Measurements from ENCODE around the gene PDZRN3.

Gene PDZRN3

DNA sequence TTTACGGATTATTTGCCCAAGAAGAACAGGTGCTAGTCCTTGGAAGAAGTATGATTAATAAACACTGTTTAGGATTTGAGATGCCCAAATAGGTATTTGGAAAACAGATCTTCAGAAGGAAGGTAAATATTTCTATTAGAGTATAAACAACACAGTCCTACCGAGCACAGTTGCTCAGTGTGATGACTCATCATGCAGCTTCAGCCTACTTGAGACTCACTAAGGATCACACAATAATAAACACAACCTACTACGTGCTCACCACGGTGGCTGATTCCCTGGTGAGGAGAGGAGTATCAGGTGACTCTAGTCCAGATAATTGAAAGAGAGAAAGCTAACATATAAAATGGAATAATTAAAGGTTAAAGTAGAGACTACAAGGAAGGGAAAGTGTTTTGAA is 72.0 kb downstream of the PDZRN3 start:
- no peak for DNase-seq

DNA sequence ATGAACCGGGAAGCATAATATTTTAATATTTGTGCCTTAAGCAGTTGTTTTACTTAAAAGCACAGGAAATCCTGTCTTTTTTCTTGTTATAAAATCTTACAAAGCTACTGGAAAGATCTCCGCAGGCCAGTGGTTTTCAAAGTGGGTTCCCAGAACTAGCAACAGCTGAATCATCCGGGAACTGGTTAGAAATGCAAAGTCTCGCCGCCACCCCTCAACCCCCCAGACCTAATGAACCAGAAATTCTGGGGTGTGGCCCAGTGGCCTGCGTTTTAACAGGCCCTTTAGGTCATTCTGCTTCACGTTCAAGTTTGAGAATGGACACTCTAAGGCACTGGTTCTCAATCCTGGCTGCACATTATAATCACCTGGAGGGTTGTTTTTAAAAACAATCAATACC is 74.7 kb downstream of the PDZRN3 start:
- no peak for DNase-seq

DNA sequence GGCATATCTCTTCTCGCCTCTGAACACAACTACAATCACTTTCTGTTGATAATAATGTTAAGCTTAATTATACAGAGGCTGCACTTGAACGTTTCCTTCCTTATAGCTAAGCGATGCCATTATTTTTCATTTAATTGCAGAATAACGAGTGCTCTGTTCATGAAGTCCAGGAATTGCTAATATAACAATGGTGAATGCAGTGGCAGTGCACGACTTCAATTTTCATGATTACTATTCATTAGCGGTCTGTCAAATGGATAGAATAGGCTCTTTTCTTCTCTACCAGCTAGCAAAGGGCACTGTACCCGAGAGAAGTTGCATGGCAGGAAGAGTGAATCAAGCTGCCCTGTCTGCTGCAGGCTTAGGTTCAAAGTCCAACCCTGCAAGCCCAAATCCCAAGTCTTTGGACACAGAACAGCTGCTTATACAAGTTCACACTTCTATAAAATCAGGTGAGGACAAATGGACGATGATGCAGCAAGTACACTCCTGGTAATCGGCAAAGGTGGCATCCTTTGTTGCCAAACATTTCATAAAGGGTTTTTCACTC is 75.6 kb downstream of the PDZRN3 start:
- no peak for DNase-seq

DNA sequence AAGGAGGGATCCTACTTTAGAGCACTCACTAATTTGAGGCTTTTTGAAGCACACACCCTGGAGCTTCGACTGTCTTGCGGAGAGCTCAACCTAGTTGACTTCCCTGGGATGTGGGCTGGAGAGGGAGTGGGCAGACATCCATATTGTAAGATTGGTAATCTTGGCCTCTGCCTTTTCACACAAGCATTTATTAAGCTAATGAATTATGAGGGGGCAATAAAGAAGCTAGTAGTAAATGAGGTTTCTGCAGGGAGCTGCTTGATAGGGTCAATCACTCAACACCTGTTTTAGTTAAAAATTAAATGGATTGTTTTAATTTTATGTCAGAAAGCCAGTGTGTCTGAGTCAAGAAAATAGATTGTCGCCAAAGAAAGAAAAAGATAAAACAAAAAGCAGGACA is 76.3 kb downstream of the PDZRN3 start:
- DNase-seq = no peak

DNA sequence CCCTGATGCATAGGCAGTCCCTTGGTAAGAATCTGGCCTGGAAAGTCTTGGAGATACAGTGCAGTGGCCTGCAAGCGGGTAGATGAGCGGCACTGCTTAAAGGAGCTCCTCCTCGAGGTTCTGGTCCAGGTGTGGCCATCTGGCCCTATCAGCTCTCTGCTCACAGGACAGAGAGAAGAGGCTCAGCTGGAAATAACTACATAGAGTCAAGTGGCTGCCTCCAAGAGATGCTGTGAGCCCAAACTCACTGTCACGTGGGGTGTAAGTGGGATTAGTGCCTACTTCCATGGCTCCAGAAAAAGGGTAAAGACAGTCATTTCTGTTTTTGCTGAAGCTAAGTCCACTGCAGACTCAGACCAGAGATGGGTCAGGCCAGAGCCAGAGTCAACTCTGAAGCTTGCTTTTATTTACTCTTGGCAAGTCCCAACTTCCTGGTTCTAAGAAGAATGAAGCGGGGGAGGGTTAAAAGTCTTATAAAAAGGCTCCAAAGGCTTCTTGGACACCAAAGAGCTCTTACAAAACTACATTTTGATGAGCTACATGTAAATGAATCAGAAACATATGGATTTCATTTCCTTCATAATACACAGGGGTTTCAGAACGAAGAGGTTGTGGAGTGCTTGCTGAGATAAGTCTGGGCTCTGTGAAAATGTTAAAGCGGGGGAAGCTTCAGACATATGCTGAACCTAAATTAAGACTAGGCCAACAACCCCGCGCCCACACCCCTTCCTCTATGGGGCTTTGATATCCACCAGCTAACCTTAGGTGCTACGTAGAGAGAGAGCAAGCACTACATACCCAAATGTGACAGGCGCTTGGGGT is 77.1 kb downstream of the PDZRN3 start:
- DNase-seq = no peak

DNA sequence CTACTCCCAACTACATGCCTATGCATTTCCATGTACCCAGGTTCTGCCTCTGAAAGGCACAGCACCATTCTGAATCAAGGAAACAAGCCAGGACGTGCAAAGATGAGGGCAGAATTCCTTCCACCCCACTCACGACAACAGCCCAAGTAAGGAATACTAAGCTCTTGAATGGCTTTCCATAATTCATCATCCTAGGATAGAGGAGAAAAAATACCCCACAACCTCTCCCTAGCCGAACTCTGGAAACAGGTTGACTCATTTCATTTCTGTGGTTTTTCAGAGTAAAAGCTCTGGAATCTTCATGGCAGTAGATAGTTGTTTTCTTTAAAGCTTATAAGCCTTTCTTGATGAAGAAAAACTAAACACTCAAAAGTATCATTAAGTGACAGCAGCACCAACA is 77.8 kb downstream of the PDZRN3 start:
- DNase-seq = no peak

DNA sequence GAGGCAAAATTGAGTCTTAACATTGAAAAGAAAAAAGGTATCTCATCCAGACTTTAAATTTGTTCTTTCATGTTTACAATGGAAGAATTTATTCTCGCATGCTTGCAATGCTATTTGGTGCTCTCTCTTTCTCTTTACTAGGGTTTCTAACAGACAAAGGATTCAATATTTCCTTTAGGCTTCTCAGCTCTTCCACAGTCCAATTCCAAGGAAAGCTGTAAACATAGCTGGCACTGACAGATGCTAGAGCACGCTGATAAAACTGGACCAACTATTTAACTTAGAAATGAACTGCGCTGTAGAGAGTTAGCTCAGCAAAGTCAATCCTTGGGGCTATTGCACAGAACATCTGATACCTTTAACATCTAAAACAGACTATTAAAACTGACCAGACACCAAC is 81.3 kb downstream of the PDZRN3 start:
- no peak for DNase-seq

DNA sequence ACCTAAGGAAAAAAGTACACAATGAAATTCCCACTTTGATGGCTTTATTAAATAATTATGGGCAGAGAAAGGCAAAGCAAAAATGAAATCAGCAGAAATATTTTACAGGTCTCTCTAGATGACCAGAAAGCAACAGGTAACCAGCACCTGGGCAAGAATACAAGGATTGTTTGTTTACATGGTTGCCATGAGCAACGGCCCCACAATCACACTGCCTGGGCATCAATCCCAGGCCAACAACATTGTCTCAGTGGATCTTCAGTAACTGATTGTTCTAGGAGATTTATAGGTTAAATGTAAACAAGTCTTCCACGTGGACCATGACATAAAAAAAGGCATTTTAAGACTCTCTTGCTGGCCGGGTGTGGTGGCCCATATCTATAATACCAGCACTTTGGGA is 82.6 kb downstream of the PDZRN3 start:
- no peak for DNase-seq

DNA sequence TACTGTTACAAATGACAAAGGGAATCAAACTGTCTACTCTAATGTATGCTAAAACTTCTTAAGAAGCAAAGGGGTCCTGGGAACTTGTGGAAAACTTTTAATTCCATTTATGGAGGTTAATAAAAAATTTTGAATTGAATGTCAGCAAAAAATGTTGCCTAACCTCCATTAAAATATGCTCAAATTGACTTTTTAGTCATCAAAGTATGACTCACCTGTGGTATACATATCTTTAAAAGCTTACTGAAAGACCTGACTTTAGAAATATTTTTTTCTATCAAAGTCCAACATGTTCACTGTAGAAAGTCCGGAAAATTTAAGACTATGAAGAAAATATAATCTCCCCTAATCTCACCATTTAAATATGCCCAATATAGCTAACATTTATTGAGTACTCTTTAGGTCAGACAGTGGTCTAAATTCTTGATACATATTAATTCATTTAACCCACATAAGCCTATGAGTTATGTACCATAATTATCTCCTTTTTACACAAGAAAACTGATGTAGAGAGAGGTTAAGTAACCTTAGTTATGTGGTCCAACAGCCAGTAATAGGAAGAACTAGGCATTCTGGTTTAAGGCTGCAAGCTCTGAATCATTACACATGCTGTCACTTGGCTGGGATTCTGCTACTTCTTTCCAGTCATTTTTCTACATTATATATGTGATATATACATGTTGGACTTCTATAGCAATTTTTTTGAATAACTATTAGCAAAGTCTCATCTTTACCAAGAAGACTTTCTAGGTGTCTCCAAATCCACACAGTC is 83.6 kb downstream of the PDZRN3 start:
- DNase-seq = no peak

DNA sequence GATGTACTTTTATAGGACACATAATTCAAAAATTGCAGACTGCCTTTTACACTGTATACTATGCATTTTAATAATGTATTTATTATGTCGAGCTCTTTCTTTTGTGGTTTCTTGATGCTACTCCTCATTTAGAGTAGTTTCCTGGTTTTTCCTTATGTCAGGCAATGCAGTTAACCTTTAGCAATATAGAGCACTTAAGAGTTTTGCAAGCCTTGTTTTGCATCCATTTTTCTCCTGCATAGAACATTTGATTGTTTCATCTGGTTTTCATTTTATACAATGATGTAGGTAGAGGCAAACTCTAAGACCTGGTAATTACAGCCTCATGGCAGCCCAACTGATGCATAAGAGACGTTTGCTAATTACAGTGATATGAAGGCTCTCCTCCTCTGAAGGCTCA is 86.3 kb downstream of the PDZRN3 start:
- DNase-seq = no peak

DNA sequence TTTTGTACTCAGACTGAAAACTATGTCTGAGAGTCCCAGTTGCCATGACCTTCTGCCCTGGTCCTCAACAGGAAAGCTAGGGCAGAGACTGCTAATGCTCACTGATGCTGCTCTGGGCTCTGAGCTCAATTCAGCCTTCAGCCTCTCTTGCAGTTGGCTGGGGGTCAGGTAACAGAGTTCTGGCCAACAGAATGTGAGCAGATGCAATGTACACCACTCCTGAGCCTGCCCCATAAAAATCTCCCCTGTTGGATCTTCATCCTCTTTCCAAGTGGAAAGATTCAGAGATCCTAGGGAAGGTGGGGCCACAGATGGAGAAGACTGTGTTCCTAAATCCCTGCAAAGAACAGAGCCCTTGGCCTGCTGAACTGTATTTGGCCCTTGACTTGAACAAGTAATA is 87.8 kb downstream of the PDZRN3 start:
- DNase-seq = no peak

DNA sequence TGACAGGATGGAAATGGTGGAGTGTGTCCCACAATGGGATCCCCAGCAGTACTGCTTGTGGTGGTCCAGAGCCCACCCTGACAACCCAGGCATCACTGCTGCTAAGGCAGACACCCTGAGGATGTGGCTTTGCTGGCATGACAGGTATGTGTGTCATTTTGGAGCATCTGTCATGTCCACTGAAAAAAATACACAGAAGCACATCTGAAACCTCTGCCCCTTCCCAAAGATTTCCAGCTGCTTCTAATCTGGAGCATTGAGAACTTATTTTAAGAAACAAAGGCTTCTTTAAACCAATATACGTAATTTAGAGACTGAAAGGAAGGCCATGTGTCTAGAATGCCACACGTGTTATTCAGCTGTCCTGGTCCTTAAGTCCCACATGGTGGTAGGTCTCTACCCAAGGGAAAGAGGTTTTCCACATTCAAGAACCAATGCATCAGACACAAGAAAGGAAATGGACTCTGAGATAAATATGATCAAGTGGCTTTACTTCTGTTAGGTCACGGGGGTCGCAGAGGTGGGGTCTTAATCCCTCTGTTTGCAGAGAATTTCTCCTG is 88.3 kb downstream of the PDZRN3 start:
- no peak for DNase-seq

DNA sequence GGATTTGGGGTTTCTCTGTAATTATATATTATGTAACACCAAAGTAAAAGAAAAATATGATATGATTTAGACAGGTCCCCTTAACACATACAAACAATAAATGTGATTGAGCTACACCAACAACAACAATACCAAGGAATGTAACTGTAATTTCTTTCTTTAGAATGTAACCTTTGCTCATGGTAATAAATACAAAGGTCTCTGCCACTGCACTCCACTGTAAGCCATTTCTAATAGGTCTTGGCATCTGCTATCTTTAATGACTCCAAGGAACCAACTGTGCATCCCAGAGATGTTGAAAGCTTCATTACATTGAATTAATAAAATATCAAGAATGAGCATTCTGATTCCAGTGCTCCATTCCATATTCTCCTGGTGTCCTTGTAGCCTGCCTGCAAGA is 88.8 kb downstream of the PDZRN3 start:
- DNase-seq = no peak

DNA sequence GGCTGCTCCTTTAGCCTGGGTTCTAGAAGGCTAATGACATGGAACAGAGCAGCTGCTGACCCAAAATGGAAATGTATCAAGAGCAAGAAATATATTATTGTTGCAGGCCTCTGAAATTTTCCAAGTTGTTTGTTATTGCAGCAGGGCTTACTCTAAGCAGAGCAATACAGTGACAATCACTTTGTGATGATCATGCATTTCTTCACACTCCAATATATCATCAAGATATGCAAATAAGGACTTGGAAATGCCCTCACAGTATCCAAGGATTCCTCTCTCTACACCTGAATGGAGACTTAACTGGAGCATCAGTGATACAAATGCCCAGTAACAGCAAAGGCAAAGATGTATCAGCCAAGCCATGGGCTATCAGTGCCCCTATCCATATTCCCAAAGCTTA is 89.6 kb downstream of the PDZRN3 start:
- no peak for DNase-seq

DNA sequence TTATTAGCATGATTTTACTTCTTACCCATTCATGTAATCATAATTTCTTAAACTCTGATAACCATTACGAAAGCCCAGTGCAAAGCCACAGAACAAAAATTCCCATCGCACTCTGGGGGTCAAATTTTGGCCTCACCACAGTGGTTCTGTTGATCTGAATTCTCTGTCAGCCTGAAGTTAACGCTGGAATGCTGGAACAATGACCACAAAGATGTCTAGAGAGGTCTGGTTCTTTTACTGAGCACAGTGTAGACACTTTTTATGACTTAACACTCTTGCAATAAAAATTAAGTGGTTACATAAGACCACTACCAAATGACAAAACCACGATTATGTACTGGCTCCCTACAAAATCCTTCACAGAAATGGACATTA is 94.7 kb downstream of the PDZRN3 start:
- DNase-seq = no peak

DNA sequence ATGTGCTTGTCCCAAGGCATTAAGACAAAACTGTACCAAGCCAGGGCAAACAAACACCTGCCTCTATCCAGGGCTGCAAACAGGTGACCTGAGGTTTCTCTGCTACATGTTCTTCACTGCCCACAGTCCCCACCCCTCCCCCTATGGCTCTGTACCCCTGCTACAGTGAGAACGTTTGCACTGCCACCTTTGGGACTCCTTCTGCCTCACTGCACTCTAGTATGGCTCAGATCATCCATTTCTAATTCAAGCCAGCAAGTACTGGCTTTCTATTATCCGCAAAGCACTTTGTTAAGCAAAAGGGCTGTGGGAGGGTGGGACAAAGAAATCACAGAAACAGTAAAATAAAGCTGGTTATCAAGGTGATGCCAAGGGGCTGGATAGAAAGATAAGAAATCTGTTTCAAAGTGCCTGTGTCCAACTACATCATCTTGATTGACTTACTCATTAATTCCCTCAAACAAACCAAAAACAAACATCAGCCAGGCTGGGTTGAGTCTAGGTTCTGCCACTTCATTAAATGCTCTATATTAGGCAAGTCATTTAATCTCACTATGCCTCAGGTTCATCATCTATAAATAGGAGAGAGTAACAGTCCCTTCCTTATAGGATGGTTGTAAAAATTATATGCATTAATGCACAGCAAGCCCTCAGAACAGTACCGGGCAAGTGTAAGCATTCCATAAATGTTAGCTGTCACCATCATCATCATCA is 95.3 kb downstream of the PDZRN3 start:
- DNase-seq = no peak

DNA sequence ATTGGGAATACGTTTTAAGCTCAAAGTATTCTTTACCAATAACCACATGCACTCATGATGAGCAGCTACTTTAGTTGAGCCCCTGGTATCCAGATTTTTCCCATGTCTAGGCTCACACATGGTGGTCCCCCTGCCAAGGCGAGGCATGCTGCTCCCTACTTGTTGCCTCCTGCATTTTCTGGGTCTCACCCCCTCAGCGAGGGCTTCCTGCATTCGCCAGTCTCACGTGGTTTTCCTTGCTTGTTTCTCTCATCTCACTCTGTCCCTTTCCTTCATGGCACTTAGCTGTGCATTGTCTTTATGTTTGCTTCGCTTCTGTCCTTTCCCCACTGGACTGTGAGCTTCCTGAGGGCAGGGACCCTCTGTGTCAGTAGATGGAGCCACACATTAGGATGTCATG is 99.2 kb downstream of the PDZRN3 start:
- DNase-seq = no peak

DNA sequence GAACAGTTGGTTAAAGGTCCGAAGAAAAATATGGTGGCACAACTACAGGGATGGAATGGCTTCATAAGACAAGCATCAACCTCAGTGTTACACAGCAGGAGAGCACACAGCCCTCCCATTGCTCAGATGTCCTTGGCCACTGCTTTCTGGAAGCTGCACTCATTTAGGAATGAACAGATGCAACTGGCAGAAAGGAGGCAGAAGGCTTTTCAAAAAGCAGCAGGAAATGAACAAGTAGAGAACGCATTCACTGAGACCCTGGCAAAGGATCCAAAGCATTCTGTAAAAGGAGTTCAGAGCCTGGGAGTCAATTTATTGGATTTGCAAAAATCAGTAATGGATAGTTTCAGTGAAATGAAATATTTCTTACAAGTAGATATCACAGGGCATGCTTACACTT is 101.1 kb downstream of the PDZRN3 start:
- DNase-seq = no peak

DNA sequence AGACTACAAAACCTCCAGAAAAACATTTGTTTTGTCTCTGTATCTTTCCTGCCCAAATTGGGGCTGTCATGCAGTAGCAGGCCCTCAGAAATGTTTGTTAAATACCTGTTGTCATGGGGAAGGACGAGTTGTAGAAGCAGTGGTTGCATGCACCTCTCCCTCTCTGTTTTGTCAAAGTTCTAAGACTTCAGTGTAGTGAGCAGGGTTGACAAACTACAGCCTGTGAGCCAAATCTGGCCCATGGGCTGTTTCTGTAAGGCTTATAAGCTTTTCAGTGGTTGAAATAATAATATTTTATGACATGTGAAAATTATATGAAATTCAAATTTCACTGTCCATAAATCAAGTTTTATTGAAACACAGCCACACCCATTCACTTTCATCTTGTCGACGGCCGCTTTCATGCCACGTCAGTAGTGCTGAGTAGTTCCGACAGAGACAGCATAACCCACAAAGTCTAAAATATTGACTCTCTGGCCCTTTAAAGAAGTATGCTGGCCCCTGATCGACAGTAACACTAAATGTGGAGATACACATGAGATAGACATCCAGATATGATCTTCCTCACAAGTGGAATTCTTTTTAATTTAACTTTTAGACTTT is 102.9 kb downstream of the PDZRN3 start:
- DNase-seq = no peak

DNA sequence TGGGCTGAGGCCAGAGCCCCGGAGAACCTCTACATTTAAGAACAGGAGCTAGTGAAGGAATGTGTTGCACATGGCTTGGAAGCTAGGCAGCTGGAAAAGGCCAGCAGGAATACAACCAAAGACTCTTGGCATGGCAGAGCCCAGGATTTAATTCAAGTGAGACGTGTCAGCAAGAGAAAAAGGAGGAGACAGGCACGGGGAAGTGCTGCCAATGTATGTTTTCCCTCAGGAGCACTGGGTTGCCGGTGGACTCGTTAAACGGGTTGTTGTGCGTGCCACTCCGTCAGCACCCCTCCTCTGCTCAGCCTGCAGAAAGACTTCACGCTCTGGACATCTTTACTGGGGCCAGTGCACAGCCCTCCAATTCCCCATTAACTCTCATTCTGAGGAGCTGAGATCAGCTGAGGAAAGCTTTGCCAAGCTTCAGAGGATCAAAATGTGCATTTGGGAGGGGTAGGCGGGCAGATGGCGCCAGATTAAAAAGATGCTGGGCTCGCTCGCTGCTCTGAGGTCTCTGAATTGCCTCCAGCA is 103.7 kb downstream of the PDZRN3 start:
- DNase-seq = no peak

DNA sequence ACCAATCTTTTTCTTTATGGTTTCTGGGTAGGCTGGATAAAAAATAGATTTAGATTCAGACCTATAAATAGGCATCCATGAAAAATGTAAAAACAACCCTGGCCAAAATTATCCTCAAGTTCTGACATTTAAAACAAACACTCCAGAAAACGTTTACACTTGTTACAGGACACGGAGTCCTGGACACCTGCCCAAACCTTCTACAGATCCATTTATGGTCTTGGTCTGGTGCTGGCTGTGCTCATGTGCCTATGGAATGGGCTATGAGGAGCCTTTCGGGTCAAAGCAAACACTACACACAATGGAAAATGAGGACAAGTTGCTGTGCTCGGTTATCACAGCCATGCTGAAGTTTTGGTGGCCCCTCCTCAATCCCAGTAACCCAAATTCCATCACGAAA is 108.1 kb downstream of the PDZRN3 start:
- DNase-seq = no peak

DNA sequence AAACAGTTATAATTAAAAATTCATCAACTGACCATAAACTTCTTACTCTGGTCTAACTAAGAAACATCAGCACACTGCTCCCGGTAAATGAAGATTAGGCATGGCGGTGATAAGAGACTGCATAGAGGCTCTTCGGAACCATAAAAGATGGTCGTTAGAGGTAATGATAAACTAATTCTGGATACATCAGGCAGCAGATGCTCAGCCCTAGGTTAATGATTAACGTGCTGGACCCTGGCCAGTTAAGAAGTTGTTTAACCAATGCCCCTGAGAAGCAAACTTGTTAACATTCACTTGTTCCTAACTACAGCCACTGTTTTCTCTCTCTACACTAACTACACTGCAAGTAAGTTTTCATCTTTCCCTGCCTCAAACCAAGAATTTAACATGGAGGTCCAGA is 111.5 kb downstream of the PDZRN3 start:
- DNase-seq = no peak

Data from activated CD4-positive, alpha-beta T cell treated with anti-CD3 and anti-CD28 coated beads, Interleukin-10, Interleukin-2, amounts not matched to agents 100 ng/mL and 50 ng/mL, durations not matched to agents 16 hours and 8 hours (primary cell).